ENCODE data around the gene MNS1.

MNS1 gene

DNA sequence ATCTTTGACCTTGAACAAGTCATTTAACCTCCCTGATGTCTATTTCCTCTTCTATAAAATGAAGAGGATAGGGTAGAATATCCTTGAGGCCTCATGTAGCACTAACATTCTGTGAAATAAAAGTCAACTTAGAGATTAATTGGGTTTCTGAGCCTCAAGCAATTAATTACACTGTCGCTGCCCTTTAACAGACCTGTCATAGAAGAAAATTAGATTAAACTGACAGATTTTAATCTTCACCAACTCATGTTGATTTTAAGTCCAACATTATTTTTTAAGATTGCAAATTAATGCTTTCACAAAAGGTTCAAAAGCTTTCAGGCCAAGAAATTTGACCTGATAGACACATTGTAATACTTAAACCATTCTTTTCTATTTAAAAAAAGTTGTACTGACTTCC, 8.1 kb upstream of the MNS1 start:
- Histone ChIP-seq H3K4me1 (no peaks in the 10 kb centered on the region), H3K27me3 (no peaks in the 10 kb centered on the region), H3K4me3 (no peak overlapping the region), H3K27ac (no peak overlapping the region), H3K9me3 (no peaks in the 10 kb centered on the region), H3K36me3 (no peaks in the 10 kb centered on the region)
- DNase-seq, result no peak
- TF ChIP-seq, protein P1, sequence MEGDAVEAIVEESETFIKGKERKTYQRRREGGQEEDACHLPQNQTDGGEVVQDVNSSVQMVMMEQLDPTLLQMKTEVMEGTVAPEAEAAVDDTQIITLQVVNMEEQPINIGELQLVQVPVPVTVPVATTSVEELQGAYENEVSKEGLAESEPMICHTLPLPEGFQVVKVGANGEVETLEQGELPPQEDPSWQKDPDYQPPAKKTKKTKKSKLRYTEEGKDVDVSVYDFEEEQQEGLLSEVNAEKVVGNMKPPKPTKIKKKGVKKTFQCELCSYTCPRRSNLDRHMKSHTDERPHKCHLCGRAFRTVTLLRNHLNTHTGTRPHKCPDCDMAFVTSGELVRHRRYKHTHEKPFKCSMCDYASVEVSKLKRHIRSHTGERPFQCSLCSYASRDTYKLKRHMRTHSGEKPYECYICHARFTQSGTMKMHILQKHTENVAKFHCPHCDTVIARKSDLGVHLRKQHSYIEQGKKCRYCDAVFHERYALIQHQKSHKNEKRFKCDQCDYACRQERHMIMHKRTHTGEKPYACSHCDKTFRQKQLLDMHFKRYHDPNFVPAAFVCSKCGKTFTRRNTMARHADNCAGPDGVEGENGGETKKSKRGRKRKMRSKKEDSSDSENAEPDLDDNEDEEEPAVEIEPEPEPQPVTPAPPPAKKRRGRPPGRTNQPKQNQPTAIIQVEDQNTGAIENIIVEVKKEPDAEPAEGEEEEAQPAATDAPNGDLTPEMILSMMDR (IDR thresholded peaks at IDR 0.05), result no peak
- intact Hi-C loops (cut with DNase I; ENCODE audit: low total_unique reads), result no loop called here

DNA sequence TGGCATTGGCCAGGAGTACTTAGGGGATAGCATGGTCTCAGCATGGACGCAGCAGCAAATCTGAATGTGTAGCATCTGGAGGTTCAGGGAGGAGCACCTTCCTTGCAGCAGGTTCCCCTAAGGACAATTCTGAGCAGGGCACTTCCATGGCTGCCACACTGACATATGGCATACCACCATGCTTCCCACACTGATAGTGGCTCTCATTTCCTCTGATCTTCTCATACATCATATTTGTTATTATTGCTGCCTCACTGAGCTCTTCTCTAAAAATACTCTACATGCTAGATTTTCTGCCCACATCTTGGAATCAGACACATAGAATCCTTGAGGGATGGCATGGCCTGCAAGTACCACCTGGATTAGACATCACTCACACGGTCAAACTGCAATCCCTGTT, 7.3 kb upstream of the MNS1 start:
- TF ChIP-seq, protein P1 (IDR thresholded peaks at IDR 0.05), result no peak
- Histone ChIP-seq H3K4me1 (no peaks in the 10 kb centered on the region), H3K27ac (no peak overlapping the region), H3K36me3 (no peaks in the 10 kb centered on the region), H3K27me3 (no peaks in the 10 kb centered on the region), H3K9me3 (no peaks in the 10 kb centered on the region), H3K4me3 (no peak overlapping the region)
- no peak for DNase-seq
- intact Hi-C loops (cut with DNase I; ENCODE audit: low total_unique reads), result no loop called here

DNA sequence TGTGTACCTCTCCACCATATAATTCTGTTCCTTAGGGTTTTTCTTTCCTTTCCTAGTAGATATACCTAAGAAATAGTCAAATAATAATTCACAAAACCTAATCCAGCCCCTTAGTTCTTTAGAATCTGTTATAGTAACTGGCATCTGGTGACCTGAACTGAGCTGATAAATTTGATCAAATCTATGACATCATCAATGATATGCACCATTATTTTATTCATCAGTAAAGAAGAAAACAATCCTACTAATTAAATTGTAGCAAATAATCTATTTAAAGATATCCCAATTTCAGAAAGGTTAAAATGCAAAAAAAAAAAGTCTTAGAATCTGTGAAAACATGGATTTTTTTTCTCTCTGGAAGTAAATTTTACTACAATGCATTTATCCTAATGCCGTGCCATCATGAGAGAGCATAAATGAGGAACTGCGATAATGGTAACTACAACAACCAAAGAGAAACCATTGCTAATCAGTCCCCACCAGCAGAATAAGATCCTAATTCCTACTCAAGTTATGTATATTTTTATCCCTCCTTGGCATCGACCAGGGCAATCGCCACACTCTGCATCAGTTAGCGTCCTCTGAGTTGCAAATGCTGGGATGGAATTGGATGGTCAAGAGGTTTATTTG, 6.6 kb upstream of the MNS1 start:
- DNase-seq, result no peak
- no peaks in the 10 kb centered on the region for H3K27me3 ChIP-seq
- no peaks in the 10 kb centered on the region for H3K9me3 ChIP-seq
- no peak overlapping the region for H3K4me3 ChIP-seq
- intact Hi-C loops (cut with DNase I; ENCODE audit: low total_unique reads), result no loop called here
- H3K36me3 ChIP-seq, result no peaks in the 10 kb centered on the region
- TF ChIP-seq, protein P1 (IDR thresholded peaks at IDR 0.05), result no peak
- no peaks in the 10 kb centered on the region for H3K4me1 ChIP-seq
- no peak overlapping the region for H3K27ac ChIP-seq

GRCh38 chr15:56469483-56469882, 4.5 kb upstream of the MNS1 start:
- intact Hi-C loops (cut with DNase I; ENCODE audit: low total_unique reads), result no loop called here
- no peak overlapping the region for H3K4me3 ChIP-seq
- TF ChIP-seq, protein P1 (IDR thresholded peaks at IDR 0.05), result no peak

GRCh38 chr15:56468401-56468800, 3.5 kb upstream of the MNS1 start:
- H3K9me3 ChIP-seq, result no peaks in the 10 kb centered on the region
- H3K27me3 ChIP-seq, result no peaks in the 10 kb centered on the region
- no peak for DNase-seq
- H3K27ac ChIP-seq, result no peak overlapping the region
- H3K4me1 ChIP-seq, result peaks cover 0 to 15% (median 9%) of the 10 kb centered on the region in 4 donors
- intact Hi-C loops (cut with DNase I; ENCODE audit: low total_unique reads), result no loop called here
- H3K36me3 ChIP-seq, result no peaks in the 10 kb centered on the region
- TF ChIP-seq, protein P1 (IDR thresholded peaks at IDR 0.05), result no peak
- H3K4me3 ChIP-seq, result no peak overlapping the region

More at GRCh38 chr15:56469483-56469882, 4.5 kb upstream of the MNS1 start:
- peaks cover 0 to 13% (median 8%) of the 10 kb centered on the region in 4 donors for H3K4me1 ChIP-seq
- DNase-seq, result no peak
- H3K27me3 ChIP-seq, result no peaks in the 10 kb centered on the region
- no peaks in the 10 kb centered on the region for H3K36me3 ChIP-seq
- H3K27ac ChIP-seq, result no peak overlapping the region
- H3K9me3 ChIP-seq, result no peaks in the 10 kb centered on the region

GRCh38 chr15:56467616-56468015, 2.7 kb upstream of the MNS1 start:
- TF ChIP-seq, protein P1 (IDR thresholded peaks at IDR 0.05), result no peak
- H3K36me3 ChIP-seq, result no peaks in the 10 kb centered on the region
- no peak for DNase-seq
- no peaks in the 10 kb centered on the region for H3K27me3 ChIP-seq
- no peak overlapping the region for H3K27ac ChIP-seq
- intact Hi-C loops (cut with DNase I; ENCODE audit: low total_unique reads), result no loop called here
- peaks cover 0 to 15% (median 9%) of the 10 kb centered on the region in 4 donors for H3K4me1 ChIP-seq
- no peaks in the 10 kb centered on the region for H3K9me3 ChIP-seq
- no peak overlapping the region for H3K4me3 ChIP-seq

Data from tibial artery (tissue), 4 donors.